PC-9 (cell line): ENCODE results near the gene GRID2.

Experiments
- CTCF ChIP-seq: fragments of 200-600 bp; sonication (generic); conservative IDR thresholded peaks from 2 replicates; pipeline ENCODE4 v1.6.1; 2017; ENCODE audit warnings: mixed run types, antibody characterized with exemption, mild to moderate bottlenecking, moderate library complexity
- EZH2 ChIP-seq: fragments of 200-600 bp; sonication (generic); IDR thresholded peaks from 2 replicates; pipeline ENCODE4 v1.8.0; 2017; ENCODE audit warnings: antibody characterized with exemption, low read depth

- TF ChIP-seq CTCF (no peak), EZH2 (no peak)
Measured at GRCh38 chr4:93346840-93347239, 1043.1 kb downstream of the GRID2 start.
